WTC11 (cell line): ENCODE results near the gene PDE4B. TPM values are rescaled to one million over a fixed set of nuclear protein-coding genes. Genes with fewer than 3 reads are reported as not detected.

Experiments used
- ATAC-seq: fragments of 200-7000 bp; cut with Tn5 transposase; 2 replicates; pipeline ENCODE4 v1.10.0; 2021; ENCODE audit warnings: mild to moderate bottlenecking, moderate library complexity
- CTCF ChIA-PET: fragments of 300-600 bp; sonication (Branson Sonifier 250); formaldehyde crosslinking; loops from one replicate; lab custom pipeline; 2021; ENCODE audit warnings: antibody characterized with exemption; lab: Charles Lee
- POLR2A ChIA-PET: fragments of 350-600 bp; sonication (Branson Sonifier 250); formaldehyde crosslinking; loops from one replicate; lab custom pipeline; 2021; ENCODE audit warnings: antibody characterized with exemption; lab: Charles Lee
- DNase-seq: peaks from one replicate; pipeline ENCODE4 v3.0.0; 2021; ENCODE audit warnings: low spot score
- H3K27ac Mint-ChIP-seq: 2 replicates; pipeline ENCODE4 v1.8.0; 2021; ENCODE audit warnings: mixed read lengths
- H3K27me3 Mint-ChIP-seq: 2 replicates; pipeline ENCODE4 v1.8.0; 2021; ENCODE audit warnings: low read depth, mild to moderate bottlenecking, moderate library complexity, mixed read lengths
- H3K36me3 Mint-ChIP-seq: 2 replicates; pipeline ENCODE4 v1.8.0; 2021; ENCODE audit warnings: mixed read lengths
- H3K4me1 Mint-ChIP-seq: 2 replicates; pipeline ENCODE4 v1.8.0; 2022; ENCODE audit warnings: mixed read lengths
- H3K4me3 Mint-ChIP-seq: 2 replicates; pipeline ENCODE4 v1.8.0; 2021; ENCODE audit warnings: mild to moderate bottlenecking, moderate library complexity, mixed read lengths
- H3K9me3 Mint-ChIP-seq: 2 replicates; pipeline ENCODE4 v1.8.0; 2021; ENCODE audit warnings: mixed read lengths
- AR ChIP-seq: fragments of 250-450 bp; sonication (Bioruptor Pico); IDR thresholded peaks from 2 replicates; pipeline ENCODE4 v1.9.0; 2021; ENCODE audit warnings: mild to moderate bottlenecking
- E2F1 ChIP-seq: sonication (generic); formaldehyde crosslinking; IDR thresholded peaks from 2 replicates; pipeline ENCODE4 v1.8.0; 2022; ENCODE audit warnings: mild to moderate bottlenecking, missing genetic modification reagents
- E2F5 ChIP-seq: sonication (generic); formaldehyde crosslinking; IDR thresholded peaks from 2 replicates; pipeline ENCODE4 v1.8.1; 2022; ENCODE audit warnings: mild to moderate bottlenecking, moderate library complexity, missing genetic modification reagents
- GABPB1 ChIP-seq: sonication (generic); formaldehyde crosslinking; IDR thresholded peaks from 2 replicates; pipeline ENCODE4 v1.8.1; 2023; ENCODE audit warnings: mild to moderate bottlenecking, missing genetic modification reagents
- HMGA2 ChIP-seq: fragments of 250-450 bp; sonication (Bioruptor Pico); IDR thresholded peaks from 2 replicates; pipeline ENCODE4 v1.4.0; 2021; ENCODE audit warnings: mild to moderate bottlenecking, moderate library complexity
- JAZF1 ChIP-seq: fragments of 250-450 bp; sonication (Bioruptor Pico); IDR thresholded peaks from 2 replicates; pipeline ENCODE4 v1.9.0; 2021; ENCODE audit warnings: moderate library complexity, mild to moderate bottlenecking, inconsistent platforms
- JUN ChIP-seq: sonication (generic); formaldehyde crosslinking; IDR thresholded peaks from 2 replicates; pipeline ENCODE4 v1.8.0; 2023; ENCODE audit warnings: mild to moderate bottlenecking, missing genetic modification reagents
- MAX ChIP-seq: sonication (generic); formaldehyde crosslinking; IDR thresholded peaks from 2 replicates; pipeline ENCODE4 v1.8.0; 2022; ENCODE audit warnings: mild to moderate bottlenecking, missing genetic modification reagents
- MXD4 ChIP-seq: fragments of 250-450 bp; sonication (Bioruptor Pico); IDR thresholded peaks from 2 replicates; pipeline ENCODE4 v1.8.0; 2021; ENCODE audit warnings: mild to moderate bottlenecking, moderate library complexity, borderline replicate concordance
- NFE2L1 ChIP-seq: sonication (generic); formaldehyde crosslinking; IDR thresholded peaks from 2 replicates; pipeline ENCODE4 v1.8.1; 2023; ENCODE audit warnings: missing genetic modification reagents
- NFYB ChIP-seq: sonication (generic); formaldehyde crosslinking; conservative IDR thresholded peaks from 2 replicates; pipeline ENCODE4 v1.8.0; 2022; ENCODE audit warnings: low read depth, missing genetic modification reagents
- NR1H2 ChIP-seq: sonication (generic); formaldehyde crosslinking; IDR thresholded peaks from 2 replicates; pipeline ENCODE4 v1.9.0; 2021; ENCODE audit warnings: mild to moderate bottlenecking, moderate library complexity, missing genetic modification reagents
- NR3C1 ChIP-seq: sonication (generic); formaldehyde crosslinking; conservative IDR thresholded peaks from 2 replicates; pipeline ENCODE4 v1.8.1; 2023; ENCODE audit warnings: low read depth, mild to moderate bottlenecking, missing genetic modification reagents
- PRRX2 ChIP-seq: fragments of 250-450 bp; sonication (Bioruptor Pico); IDR thresholded peaks from 2 replicates; pipeline ENCODE4 v1.8.0; 2021; ENCODE audit warnings: mild to moderate bottlenecking
- RORB ChIP-seq: fragments of 250-450 bp; sonication (Bioruptor Pico); IDR thresholded peaks from 2 replicates; pipeline ENCODE4 v1.9.0; 2021; ENCODE audit warnings: mild to moderate bottlenecking
- SMAD4 ChIP-seq: sonication (generic); formaldehyde crosslinking; IDR thresholded peaks from 2 replicates; pipeline ENCODE4 v1.8.0; 2022; ENCODE audit warnings: mild to moderate bottlenecking, missing genetic modification reagents
- SOX15 ChIP-seq: fragments of 250-450 bp; sonication (Bioruptor Pico); IDR thresholded peaks from 2 replicates; pipeline ENCODE4 v1.9.0; 2021; ENCODE audit warnings: mild to moderate bottlenecking
- ZMAT4 ChIP-seq: fragments of 250-450 bp; sonication (Bioruptor Pico); IDR thresholded peaks from 2 replicates; pipeline ENCODE4 v1.9.0; 2021; ENCODE audit warnings: mild to moderate bottlenecking
- ZNF138 ChIP-seq: sonication (generic); formaldehyde crosslinking; conservative IDR thresholded peaks from 2 replicates; pipeline ENCODE4 v1.8.1; 2022; ENCODE audit warnings: mild to moderate bottlenecking, moderate library complexity, missing genetic modification reagents
- ZNF425 ChIP-seq: fragments of 250-450 bp; sonication (Bioruptor Pico); conservative IDR thresholded peaks from 2 replicates; pipeline ENCODE4 v1.9.0; 2021; ENCODE audit warnings: mild to moderate bottlenecking
- ZNF532 ChIP-seq: fragments of 250-450 bp; sonication (Bioruptor Pico); IDR thresholded peaks from 2 replicates; pipeline ENCODE4 v1.9.0; 2021; ENCODE audit warnings: mild to moderate bottlenecking, borderline replicate concordance
- ZNF671 ChIP-seq: fragments of 250-450 bp; sonication (Bioruptor Pico); IDR thresholded peaks from 2 replicates; pipeline ENCODE4 v1.8.0; 2021; ENCODE audit warnings: mild to moderate bottlenecking
- total RNA-seq: library from RNA; stranded (reverse); gene quantifications from 3 replicates; pipeline ENCODE4 v1.2.3, GENCODE V29; 2021

Gene PDE4B
- total RNA-seq, 1 experiment from 2014 or later, result 8.0 TPM

GRCh38 chr1:66143651-66144050, 351.0 kb downstream of the PDE4B start:
- Mint-ChIP-seq H3K9me3 (no peaks in the 10 kb centered on the region), H3K27ac (no peak overlapping the region), H3K4me3 (no peak overlapping the region), H3K27me3 (no peaks in the 10 kb centered on the region), H3K4me1 (no peaks in the 10 kb centered on the region), H3K36me3 (no peaks in the 10 kb centered on the region)
- CTCF ChIA-PET, result no interaction called here
- POLR2A ChIA-PET, result no interaction called here
- ATAC-seq, result no peak
- TF ChIP-seq ZNF532 (CRISPR knock-in tag), result no peak
- TF ChIP-seq NR1H2 (CRISPR knock-in tag), result no peak
- TF ChIP-seq SOX15, result no peak
- TF ChIP-seq HMGA2, result no peak
- no peak for TF ChIP-seq E2F1 (CRISPR knock-in tag)
- no peak for TF ChIP-seq ZNF138 (CRISPR knock-in tag)
- no peak for TF ChIP-seq ZNF671 (CRISPR knock-in tag)
- TF ChIP-seq ZNF425 (CRISPR knock-in tag), result no peak
- no peak for DNase-seq

- CTCF ChIA-PET, result no interaction called here
- POLR2A ChIA-PET, result interaction anchor here (1.7 kb wide), 1 partner anchor 14 kb away, joined by 4 read pairs; no protein-coding TSS in a partner anchor
- H3K27ac Mint-ChIP-seq, result no peak overlapping the region
Observed at GRCh38 chr1:66147226-66147835, 354.6 kb downstream of the PDE4B start.

GRCh38 chr1:66152034-66152433, 359.3 kb downstream of the PDE4B start:
- Mint-ChIP-seq H3K27me3 (peaks cover 2% of the 10 kb centered on the region; the same call in 1 of the 2 replicates), H3K36me3 (no peaks in the 10 kb centered on the region), H3K4me3 (no peak overlapping the region), H3K9me3 (no peaks in the 10 kb centered on the region), H3K4me1 (peaks cover 7% of the 10 kb centered on the region), H3K27ac (no peak overlapping the region)
- DNase-seq (no peak), ATAC-seq (no peak)
- TF ChIP-seq E2F5, result no peak
- TF ChIP-seq NFYB (CRISPR knock-in tag), result no peak
- TF ChIP-seq AR (CRISPR knock-in tag), result no peak
- TF ChIP-seq JUN (CRISPR knock-in tag), result no peak
- no peak for TF ChIP-seq JAZF1
- TF ChIP-seq ZMAT4 (CRISPR knock-in tag), result no peak
- no peak for TF ChIP-seq RORB (CRISPR knock-in tag)
- TF ChIP-seq MAX (CRISPR knock-in tag), result no peak
- no peak for TF ChIP-seq NFE2L1 (CRISPR knock-in tag)
- TF ChIP-seq, all 79 proteins: peak for 0
- ChIA-PET CTCF (no interaction called here), POLR2A (interaction anchor here (0.6 kb wide), 1 partner anchor 28 kb away, joined by 9 read pairs; no protein-coding TSS in a partner anchor)

More at GRCh38 chr1:66147226-66147835, 354.6 kb downstream of the PDE4B start:
- ATAC-seq, result no peak
- TF ChIP-seq PRRX2 (no peak), MXD4 (CRISPR knock-in tag) (no peak), NR3C1 (no peak), SMAD4 (CRISPR knock-in tag) (no peak), GABPB1 (no peak), RORB (CRISPR knock-in tag) (no peak), ZNF671 (CRISPR knock-in tag) (no peak)
- TF ChIP-seq, all 79 proteins: peak for 0
- Mint-ChIP-seq H3K27me3 (no peaks in the 10 kb centered on the region), H3K36me3 (no peaks in the 10 kb centered on the region), H3K4me1 (no peaks in the 10 kb centered on the region), H3K4me3 (no peak overlapping the region), H3K9me3 (no peaks in the 10 kb centered on the region)
- DNase-seq, result no peak
